SK-N-SH (cell line): ENCODE measurements around the gene TRIML1. TPM values are rescaled to one million over a fixed set of nuclear protein-coding genes. Genes with fewer than 3 reads are reported as not detected.

Source experiments
- CTCF ChIA-PET: fragments of 300-600, 350-600 bp; formaldehyde crosslinking; extraction: SDS; loops from one replicate; lab custom pipeline; 2021; lab: Yijun Ruan, JAX
- POLR2A ChIA-PET: fragments of 350-600 bp; sonication (Branson Sonifier 250); formaldehyde crosslinking; extraction: SDS; loops from one replicate; lab custom pipeline; 2020; ENCODE audit warnings: antibody characterized with exemption, inconsistent platforms; lab: Yijun Ruan, JAX
- DNase-seq: peaks from one replicate; pipeline ENCODE4 v3.0.0; 2012
- H2AFZ ChIP-seq: fragments of 200-600 bp; sonication (generic); 2 replicates; pipeline ENCODE4 v1.8.1; 2016; ENCODE audit warnings: antibody characterized with exemption, mild to moderate bottlenecking, low read depth
- H3F3A ChIP-seq: fragments of 200-600 bp; sonication (generic); replicated peaks from 2 replicates; pipeline ENCODE3; 2016; ENCODE audit warnings: antibody characterized with exemption, mild to moderate bottlenecking; ENCODE audit not compliant: insufficient read depth
- H3K27ac ChIP-seq, 2 experiments: fragments of 200-500 bp in 1 of 2; fragments of 200-600 bp in 1 of 2; sonication (Bioruptor generic) in 1 of 2; sonication (generic), shearing (Covaris generic) in 1 of 2; 2 replicates each; pipeline versions ENCODE4 v1.5.1 to v1.6.1; 2014 to 2016; ENCODE audit warnings: low read depth in 2 of 2, inconsistent platforms in 1 of 2, low read length in 1 of 2, mild to moderate bottlenecking in 1 of 2, mixed read lengths in 1 of 2
- H3K27me3 ChIP-seq: fragments of 200-600 bp; sonication (generic), shearing (Covaris generic); 2 replicates; pipeline ENCODE4 v1.6.1; 2016; ENCODE audit warnings: mixed run types; ENCODE audit not compliant: insufficient read depth
- H3K36me3 ChIP-seq, 2 experiments: fragments of 200-500 bp in 1 of 2; fragments of 200-600 bp in 1 of 2; sonication (Bioruptor generic) in 1 of 2; sonication (generic) in 1 of 2; replicated peaks in 1 of 2; 2 replicates each; pipeline versions ENCODE3 to v1.5.1; 2014 to 2016; ENCODE audit warnings: low read length in 1 of 2, mild to moderate bottlenecking in 1 of 2; ENCODE audit not compliant: insufficient read depth in 2 of 2, control insufficient read depth in 1 of 2
- H3K4me1 ChIP-seq, 2 experiments: fragments of 200-500 bp in 1 of 2; fragments of 200-600 bp in 1 of 2; sonication (Bioruptor generic) in 1 of 2; sonication (generic), shearing (Covaris generic) in 1 of 2; 2 replicates each; pipeline versions ENCODE4 v1.5.1 to v1.6.1; 2014 to 2016; ENCODE audit warnings: low read depth in 1 of 2, low read length in 1 of 2, mixed run types in 1 of 2; ENCODE audit not compliant: insufficient read depth in 2 of 2, control insufficient read depth in 1 of 2
- H3K4me2 ChIP-seq: fragments of 200-600 bp; sonication (generic), shearing (Covaris generic); 2 replicates; pipeline ENCODE4 v1.6.1; 2017; ENCODE audit warnings: mixed run types
- H3K4me3 ChIP-seq, 2 experiments: fragments of 200-500 bp in 1 of 2; fragments of 200-600 bp in 1 of 2; sonication (Bioruptor generic) in 1 of 2; sonication (generic), shearing (Covaris generic) in 1 of 2; 2 replicates each; pipeline versions ENCODE4 v1.5.1 to v1.8.1; 2014 to 2016; ENCODE audit warnings: low read depth in 2 of 2, inconsistent platforms in 1 of 2, low read length in 1 of 2, mild to moderate bottlenecking in 1 of 2, mixed read lengths in 1 of 2, moderate library complexity in 1 of 2
- H3K79me2 ChIP-seq: fragments of 200-600 bp; sonication (generic); 2 replicates; pipeline ENCODE4 v1.8.1; 2017; ENCODE audit warnings: mild to moderate bottlenecking; ENCODE audit not compliant: insufficient read depth
- H3K9ac ChIP-seq: fragments of 200-600 bp; sonication (generic); 2 replicates; pipeline ENCODE4 v1.6.1; 2017; ENCODE audit warnings: mixed run types
- H3K9me2 ChIP-seq: fragments of 200-600 bp; sonication (generic); 2 replicates; pipeline ENCODE4 v1.6.1; 2017; ENCODE audit warnings: mixed run types
- H3K9me3 ChIP-seq: fragments of 200-600 bp; sonication (generic); 2 replicates; pipeline ENCODE4 v1.6.1; 2017; ENCODE audit warnings: mixed run types, mild to moderate bottlenecking, moderate library complexity
- H4K20me1 ChIP-seq: fragments of 200-600 bp; sonication (generic); 2 replicates; pipeline ENCODE4 v1.6.1; 2017; ENCODE audit warnings: mild to moderate bottlenecking, mixed run types; ENCODE audit not compliant: insufficient read depth
- ELF1 ChIP-seq: IDR thresholded peaks from 2 replicates; pipeline ENCODE4 v1.4.0; 2012
- FOXM1 ChIP-seq: IDR thresholded peaks from 2 replicates; pipeline ENCODE4 v1.4.0; 2012; ENCODE audit warnings: low read depth, mild to moderate bottlenecking
- IRF3 ChIP-seq: fragments of 150-350 bp; IDR thresholded peaks from 2 replicates; pipeline ENCODE4 v1.6.1; 2016; ENCODE audit warnings: mild to moderate bottlenecking, low read depth, low read length
- MAX ChIP-seq: IDR thresholded peaks from 2 replicates; pipeline ENCODE4 v1.4.0; 2012; ENCODE audit warnings: low read depth
- MEF2A ChIP-seq: IDR thresholded peaks from 2 replicates; pipeline ENCODE4 v1.4.0; 2012; ENCODE audit warnings: low read depth, borderline replicate concordance
- NFIC ChIP-seq: IDR thresholded peaks from 2 replicates; pipeline ENCODE4 v1.4.0; 2012; ENCODE audit warnings: borderline replicate concordance
- NRF1 ChIP-seq: IDR thresholded peaks from 2 replicates; pipeline ENCODE4 v1.6.1; 2012; ENCODE audit warnings: low read depth, mild to moderate bottlenecking, low read length
- PBX3 ChIP-seq: IDR thresholded peaks from 2 replicates; pipeline ENCODE4; 2012
- POLR2AphosphoS5 ChIP-seq: IDR thresholded peaks from 2 replicates; pipeline ENCODE4 v1.6.1; 2012; ENCODE audit warnings: low read depth, low read length
- REST ChIP-seq: IDR thresholded peaks from 2 replicates; pipeline ENCODE4 v1.6.1; 2012; ENCODE audit warnings: mild to moderate bottlenecking, low read depth, low read length, moderate library complexity
- TEAD4 ChIP-seq: IDR thresholded peaks from 2 replicates; pipeline ENCODE4 v1.4.0; 2012; ENCODE audit warnings: mild to moderate bottlenecking, borderline replicate concordance; ENCODE audit not compliant: insufficient read depth
- USF2 ChIP-seq: fragments of 150-350 bp; IDR thresholded peaks from 2 replicates; pipeline ENCODE4 v1.6.1; 2017; ENCODE audit warnings: antibody characterized with exemption, low read length, low read depth, borderline replicate concordance
- WGBS: methylation state at CpG from one replicate; pipeline ENCODE4 v1.1.6; 2017; ENCODE audit warnings: low lambda C conversion rate; 5-methylcytosine and 5-hydroxymethylcytosine counted together
- polyA plus RNA-seq, 3 experiments: library from polyadenylated mRNA; depleted of rRNA; stranded (reverse); fragments of >200 nt; gene quantifications; 2 replicates each; pipeline ENCODE4 v1.2.3, GENCODE V29; 2012

TRIML1 gene
- polyA plus RNA-seq, 1 of the 3 experiments (the other 2 are of a cell fraction): not detected

- Histone ChIP-seq H2AFZ (no peak overlapping the region), H3K9me2 (no peaks in the 10 kb centered on the region), H3K4me3 (no peak overlapping the region), H3K27ac (no peak overlapping the region), H4K20me1 (no peaks in the 10 kb centered on the region), H3F3A (no peaks in the 10 kb centered on the region), H3K36me3 (no peaks in the 10 kb centered on the region), H3K9ac (no peak overlapping the region), H3K4me2 (no peak overlapping the region), H3K9me3 (no peaks in the 10 kb centered on the region), H3K27me3 (no peaks in the 10 kb centered on the region), H3K4me1 (no peaks in the 10 kb centered on the region), H3K79me2 (no peaks in the 10 kb centered on the region)
- POLR2A ChIA-PET: no interaction called here
- CTCF ChIA-PET: interaction anchor here (1.7 kb wide), 1 partner anchor 10 kb away, joined by 3 read pairs; no protein-coding TSS in a partner anchor
- DNase-seq: no peak
- TF ChIP-seq REST (no peak), USF2 (no peak), PBX3 (no peak), NFIC (no peak), TEAD4 (no peak), ELF1 (no peak), IRF3 (no peak), POLR2AphosphoS5 (no peak), NRF1 (no peak), MAX (no peak), FOXM1 (no peak), MEF2A (no peak)
- WGBS: 82% methylated on average over 15 of the region's 28 CpGs
Measured at GRCh38 chr4:188178806-188179205, 39.6 kb downstream of the TRIML1 start.
